Activated B cell treated with CpG ODN at 0.5 μM for 24 hours (primary cell): ENCODE measurements around the gene ALK. TPM values are rescaled to one million over a fixed set of nuclear protein-coding genes. Genes with fewer than 3 reads are reported as not detected.

Experiments used
- ATAC-seq: fragments of 200-7000 bp; cut with Tn5 transposase; one replicate; pipeline ENCODE4 v1.10.0; 2021; ENCODE audit warnings: low read depth, mild to moderate bottlenecking, moderate library complexity
- CTCF ChIA-PET: fragments of 350-600 bp; sonication (Branson Sonifier 250); formaldehyde crosslinking; loops from one replicate; lab custom pipeline; 2021; ENCODE audit warnings: antibody characterized with exemption; lab: Charles Lee
- POLR2A ChIA-PET: fragments of 350-600 bp; sonication (Branson Sonifier 250); formaldehyde crosslinking; loops from one replicate; lab custom pipeline; 2021; ENCODE audit warnings: antibody characterized with exemption; lab: Charles Lee
- DNase-seq: peaks from one replicate; pipeline ENCODE4 v3.0.0; 2022
- H3K27ac Mint-ChIP-seq: one replicate; pipeline ENCODE4 v1.8.0; 2020; ENCODE audit warnings: mixed read lengths
- H3K27me3 Mint-ChIP-seq: one replicate; pipeline ENCODE4 v1.8.0; 2021; ENCODE audit warnings: mixed read lengths
- H3K36me3 Mint-ChIP-seq: one replicate; pipeline ENCODE4 v1.8.0; 2021; ENCODE audit warnings: low read depth, mixed read lengths
- H3K4me1 Mint-ChIP-seq: one replicate; pipeline ENCODE4 v1.8.0; 2021; ENCODE audit warnings: mixed read lengths
- H3K4me3 Mint-ChIP-seq: one replicate; pipeline ENCODE4 v1.8.0; 2020; ENCODE audit warnings: mild to moderate bottlenecking, mixed read lengths
- H3K9me3 Mint-ChIP-seq: one replicate; pipeline ENCODE4 v1.8.0; 2020; ENCODE audit warnings: mixed read lengths
- intact Hi-C: fragments of 100-400 bp; cut with micrococcal nuclease; formaldehyde crosslinking; loops from one replicate; pipeline ENCODE4 v1.15.1; 2024
- total RNA-seq: library from RNA; stranded (reverse); gene quantifications from 2 replicates; pipeline ENCODE4 v1.2.3, GENCODE V29; 2022
- TF ChIP-seq, protein P1 (sequence below): fragments of 200-600 bp; IDR thresholded peaks from one replicate; pipeline ENCODE4 v1.8.0; 2022; ENCODE audit warnings: antibody characterized with exemption, mild to moderate bottlenecking

The ALK gene
- total RNA-seq, 1 donor from 2014 or later: not detected

DNA sequence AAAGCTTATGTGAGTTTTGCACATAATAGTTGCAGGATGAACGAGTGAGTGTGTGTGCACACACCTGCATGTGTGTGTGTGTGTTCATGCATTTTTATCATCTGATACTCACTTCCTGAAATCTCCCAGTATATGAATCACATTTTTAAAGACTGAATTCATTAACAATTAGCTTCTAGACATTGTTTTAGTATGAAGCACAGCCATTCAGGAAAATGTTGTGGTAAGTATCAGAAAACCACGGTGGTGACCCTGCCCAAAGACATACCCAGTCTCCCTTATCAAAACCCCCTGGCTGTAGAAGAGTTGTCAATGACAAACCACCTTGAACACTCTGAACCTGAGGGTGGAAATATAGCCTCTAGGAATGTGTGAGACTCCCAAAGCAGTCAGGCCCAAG is 220.8 kb downstream of the ALK start:
- ATAC-seq (no peak), DNase-seq (no peak)
- Mint-ChIP-seq H3K27me3 (no peaks in the 10 kb centered on the region), H3K4me1 (no peaks in the 10 kb centered on the region), H3K36me3 (no peaks in the 10 kb centered on the region), H3K4me3 (no peak overlapping the region), H3K9me3 (no peaks in the 10 kb centered on the region), H3K27ac (no peak overlapping the region)
- intact Hi-C loops: no loop called here
- TF ChIP-seq, protein P1, sequence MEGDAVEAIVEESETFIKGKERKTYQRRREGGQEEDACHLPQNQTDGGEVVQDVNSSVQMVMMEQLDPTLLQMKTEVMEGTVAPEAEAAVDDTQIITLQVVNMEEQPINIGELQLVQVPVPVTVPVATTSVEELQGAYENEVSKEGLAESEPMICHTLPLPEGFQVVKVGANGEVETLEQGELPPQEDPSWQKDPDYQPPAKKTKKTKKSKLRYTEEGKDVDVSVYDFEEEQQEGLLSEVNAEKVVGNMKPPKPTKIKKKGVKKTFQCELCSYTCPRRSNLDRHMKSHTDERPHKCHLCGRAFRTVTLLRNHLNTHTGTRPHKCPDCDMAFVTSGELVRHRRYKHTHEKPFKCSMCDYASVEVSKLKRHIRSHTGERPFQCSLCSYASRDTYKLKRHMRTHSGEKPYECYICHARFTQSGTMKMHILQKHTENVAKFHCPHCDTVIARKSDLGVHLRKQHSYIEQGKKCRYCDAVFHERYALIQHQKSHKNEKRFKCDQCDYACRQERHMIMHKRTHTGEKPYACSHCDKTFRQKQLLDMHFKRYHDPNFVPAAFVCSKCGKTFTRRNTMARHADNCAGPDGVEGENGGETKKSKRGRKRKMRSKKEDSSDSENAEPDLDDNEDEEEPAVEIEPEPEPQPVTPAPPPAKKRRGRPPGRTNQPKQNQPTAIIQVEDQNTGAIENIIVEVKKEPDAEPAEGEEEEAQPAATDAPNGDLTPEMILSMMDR: no peak
- ChIA-PET POLR2A (no interaction called here), CTCF (interaction anchor here (0.6 kb wide), 1 partner anchor 338 kb away, joined by 3 read pairs; no protein-coding TSS in a partner anchor)

DNA sequence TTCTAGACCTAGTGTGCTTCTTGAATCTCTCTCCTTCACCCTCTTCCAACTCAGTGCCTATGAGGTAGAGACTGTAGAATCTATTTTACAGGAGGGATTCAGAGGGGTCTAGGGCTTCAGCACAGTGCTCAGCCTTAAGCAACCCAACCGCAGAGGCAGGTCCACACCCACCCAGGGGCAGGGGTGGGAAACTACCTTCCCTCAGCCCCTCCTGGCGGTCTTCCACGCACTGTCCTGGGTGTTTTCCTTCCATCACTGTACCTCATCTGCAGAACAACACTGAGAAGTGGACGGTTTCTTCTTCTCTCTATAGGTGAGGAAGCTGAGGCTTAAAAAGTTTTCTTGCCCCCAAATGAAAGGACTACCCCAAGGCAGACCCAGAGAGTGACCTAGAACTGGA is 222.3 kb downstream of the ALK start:
- POLR2A ChIA-PET: no interaction called here
- no peak overlapping the region for H3K4me3 Mint-ChIP-seq
- no peak for DNase-seq
- H3K9me3 Mint-ChIP-seq: no peaks in the 10 kb centered on the region
- CTCF ChIA-PET: no interaction called here
- H3K27ac Mint-ChIP-seq: no peak overlapping the region
- no peaks in the 10 kb centered on the region for H3K36me3 Mint-ChIP-seq
- TF ChIP-seq, protein P1: no peak
- no peaks in the 10 kb centered on the region for H3K4me1 Mint-ChIP-seq
- intact Hi-C loops: no loop called here
- H3K27me3 Mint-ChIP-seq: no peaks in the 10 kb centered on the region
- no peak for ATAC-seq

DNA sequence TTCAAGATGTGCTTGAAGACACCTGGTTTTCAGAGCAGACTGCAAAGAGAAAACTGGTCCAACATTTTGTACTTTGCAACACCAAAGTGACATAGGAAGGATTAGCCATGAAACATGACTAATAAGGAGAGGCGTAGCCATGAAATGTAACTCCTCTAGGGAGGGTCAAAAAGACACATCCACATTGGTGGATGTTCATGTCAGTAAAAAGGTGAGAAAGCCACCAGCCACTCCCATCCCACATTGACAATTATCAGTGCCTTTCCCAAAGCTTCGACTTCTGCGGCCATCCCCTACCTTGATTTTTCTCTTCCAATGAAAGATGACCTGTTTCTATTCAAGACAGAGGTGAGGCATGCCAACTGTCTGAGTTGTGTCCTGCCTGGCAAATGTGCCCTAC is 223.2 kb downstream of the ALK start:
- no peaks in the 10 kb centered on the region for H3K36me3 Mint-ChIP-seq
- DNase-seq: no peak
- CTCF ChIA-PET: no interaction called here
- no peaks in the 10 kb centered on the region for H3K4me1 Mint-ChIP-seq
- TF ChIP-seq, protein P1: no peak
- ATAC-seq: no peak
- intact Hi-C loops: no loop called here
- H3K9me3 Mint-ChIP-seq: no peaks in the 10 kb centered on the region
- no peak overlapping the region for H3K27ac Mint-ChIP-seq
- no peaks in the 10 kb centered on the region for H3K27me3 Mint-ChIP-seq
- H3K4me3 Mint-ChIP-seq: no peak overlapping the region
- POLR2A ChIA-PET: no interaction called here

DNA sequence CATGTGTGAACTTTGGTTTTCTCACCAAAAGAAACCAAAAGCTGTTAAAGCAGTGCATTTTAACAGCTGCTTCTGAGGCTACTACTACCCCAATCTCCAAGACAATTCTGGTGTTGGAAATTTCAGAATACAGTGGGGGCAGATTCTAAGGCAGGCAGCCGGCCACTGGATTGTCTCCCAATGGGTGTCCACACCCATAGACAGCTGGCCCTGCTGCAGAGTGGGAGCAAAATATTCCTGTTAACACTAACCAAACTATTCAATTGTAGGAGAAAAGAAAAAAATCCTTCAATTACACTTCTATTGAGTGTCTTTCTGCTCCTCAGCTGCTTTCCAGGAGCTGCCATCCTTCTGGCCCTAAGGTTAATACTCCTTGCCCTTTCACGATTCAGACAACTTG is 223.7 kb downstream of the ALK start:
- Mint-ChIP-seq H3K4me1 (no peaks in the 10 kb centered on the region), H3K36me3 (no peaks in the 10 kb centered on the region), H3K27me3 (no peaks in the 10 kb centered on the region), H3K27ac (no peak overlapping the region), H3K9me3 (no peaks in the 10 kb centered on the region), H3K4me3 (no peak overlapping the region)
- CTCF ChIA-PET: no interaction called here
- DNase-seq (no peak), ATAC-seq (no peak)
- TF ChIP-seq, protein P1: no peak
- POLR2A ChIA-PET: no interaction called here
- intact Hi-C loops: no loop called here

DNA sequence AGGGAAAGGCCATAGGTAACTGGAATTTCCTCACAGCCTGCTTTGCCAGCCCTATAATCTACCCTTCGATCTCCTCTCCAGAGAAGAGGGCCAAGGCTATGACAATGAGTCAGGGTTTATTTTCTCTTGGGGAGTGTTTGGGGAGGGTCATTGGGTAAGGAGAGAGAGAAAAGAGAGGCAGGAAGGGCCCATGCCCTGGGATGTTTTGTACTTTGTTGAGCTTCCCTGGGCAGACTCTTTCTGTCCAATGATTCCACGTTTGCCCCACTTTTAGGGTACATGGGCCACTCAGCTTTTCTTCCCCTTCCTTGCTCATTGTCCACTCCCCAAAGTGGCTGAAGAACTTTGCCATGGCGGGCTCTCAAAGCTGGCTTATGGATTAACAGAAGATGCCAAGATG is 224.2 kb downstream of the ALK start:
- ATAC-seq: no peak
- H3K36me3 Mint-ChIP-seq: no peaks in the 10 kb centered on the region
- DNase-seq: no peak
- no peak overlapping the region for H3K4me3 Mint-ChIP-seq
- no peaks in the 10 kb centered on the region for H3K4me1 Mint-ChIP-seq
- ChIA-PET POLR2A (no interaction called here), CTCF (no interaction called here)
- H3K9me3 Mint-ChIP-seq: no peaks in the 10 kb centered on the region
- TF ChIP-seq, protein P1: no peak
- intact Hi-C loops: no loop called here
- no peak overlapping the region for H3K27ac Mint-ChIP-seq
- no peaks in the 10 kb centered on the region for H3K27me3 Mint-ChIP-seq
